PC-9 (cell line): ENCODE measurements around the gene HID1.

Experiments used
- CTCF ChIP-seq: fragments of 200-600 bp; sonication (generic); conservative IDR thresholded peaks from 2 replicates; pipeline ENCODE4 v1.6.1; 2017; ENCODE audit warnings: mixed run types, antibody characterized with exemption, mild to moderate bottlenecking, moderate library complexity
- EZH2 ChIP-seq: fragments of 200-600 bp; sonication (generic); IDR thresholded peaks from 2 replicates; pipeline ENCODE4 v1.8.0; 2017; ENCODE audit warnings: antibody characterized with exemption, low read depth

- TF ChIP-seq CTCF, result peak; percentile 97
- TF ChIP-seq EZH2, result no peak
These were observed 14.4 kb downstream of the HID1 start for GRCh38 chr17:74957935-74958740.
